Measurements from ENCODE around the gene CRYBA1. TPM values are rescaled to one million over a fixed set of nuclear protein-coding genes. Genes with fewer than 3 reads are reported as not detected.
A peak's percentile ranks its signal among the peaks of the same experiment; 100 is the strongest.

CRYBA1 gene
- total RNA-seq, 1 experiment from 2014 or later = not detected

GRCh38 chr17:29243792-29244191 lies 2.9 kb upstream of the CRYBA1 start:
- ChIA-PET CTCF (interaction anchor here (0.8 to 1.7 kb wide), 5 partner anchors 12 to 850 kb away, joined by 3 to 5 read pairs (median 3); no protein-coding TSS in a partner anchor), POLR2A (interaction anchor here (1.3 kb wide), 1 partner anchor 50 kb away, joined by 3 read pairs; the partner anchor contains the start of gene NUFIP2)

GRCh38 chr17:29245401-29245800 lies 1.3 kb upstream of the CRYBA1 start:
- Histone ChIP-seq H3K79me2 (ENCODE audit: insufficient read depth, low read length) (peaks cover 85% of the 10 kb centered on the region), H3K4me3 (replicated peaks in 1 of 2; ENCODE audit: low read depth in 1 of 2, low read length in 2 of 2) (no peak overlapping the region), H2AFZ (ENCODE audit: low read depth, low read length, poor library complexity, severe bottlenecking) (no peak overlapping the region), H3K9me2 (ENCODE audit: insufficient read depth) (no peaks in the 10 kb centered on the region), H3K4me2 (ENCODE audit: low read length) (no peak overlapping the region), H4K20me1 (ENCODE audit: insufficient read depth) (peaks cover 7% of the 10 kb centered on the region; the same call in 1 of the 2 replicates), H3K36me3 (ENCODE audit: control insufficient read depth in 1 of 2, insufficient read depth in 2 of 2, low read length in 2 of 2) (no peaks in the 10 kb centered on the region), H3K27ac (ENCODE audit: low read depth, low read length) (no peak overlapping the region), H3K9ac (ENCODE audit: low read length) (no peak overlapping the region), H3K4me1 (ENCODE audit: control insufficient read depth in 1 of 2, insufficient read depth in 2 of 2, low read length in 2 of 2) (peaks cover 20 to 30% of the 10 kb centered on the region in 2 experiments), H3K27me3 (ENCODE audit: insufficient read depth, low read length) (no peaks in the 10 kb centered on the region), H3K9me3 (ENCODE audit: control insufficient read depth in 1 of 2, insufficient read depth in 1 of 2, low read depth in 1 of 2, low read length in 2 of 2) (no peaks in the 10 kb centered on the region)
- RAD21 ChIA-PET (ENCODE audit: low non-redundant PET in 1 of 2, low total read pairs in 2 of 2, uncharacterized antibody in 2 of 2, unreplicated experiment in 2 of 2) = no interaction called here
- no peak for ATAC-seq
- intact Hi-C loops (cut with micrococcal nuclease) = no loop called here
- CTCF ChIA-PET = no interaction called here
- DNase-seq (ENCODE audit: low read depth, low spot score) = no peak
- no TSS peak for BruUV-seq (replicated peaks)
- POLR2A ChIA-PET = no interaction called here
- TF ChIP-seq YY1 (IDR thresholded peaks at IDR 0.05; ENCODE audit: extremely low read depth, insufficient replicate concordance, low read depth, low read length) (no peak), TCF7L2 (IDR thresholded peaks at IDR 0.05; ENCODE audit: borderline replicate concordance, extremely low read depth, insufficient read depth, insufficient read length) (no peak), POLR2A (IDR thresholded peaks at IDR 0.05; ENCODE audit: borderline replicate concordance, extremely low read depth, insufficient read depth, insufficient read length) (no peak), JUND (IDR thresholded peaks at IDR 0.05) (no peak), RAD21 (IDR thresholded peaks at IDR 0.05; ENCODE audit: low read depth) (no peak), SRF (IDR thresholded peaks at IDR 0.05; ENCODE audit: low read depth) (no peak), ZFX (IDR thresholded peaks at IDR 0.05) (no peak), ZBTB33 (IDR thresholded peaks at IDR 0.05; ENCODE audit: extremely low read depth, insufficient replicate concordance, low read length) (no peak), ZNF274 (IDR thresholded peaks at IDR 0.05; ENCODE audit: low read depth, low read length) (no peak)

More at GRCh38 chr17:29243792-29244191, 2.9 kb upstream of the CRYBA1 start:
- peaks cover 21 to 35% of the 10 kb centered on the region in 2 experiments for H3K4me1 ChIP-seq (ENCODE audit: control insufficient read depth in 1 of 2, insufficient read depth in 2 of 2, low read length in 2 of 2)
- peaks cover 0 to under 1% of the 10 kb centered on the region in 2 experiments; a peak in 1 of 4 replicates for H3K36me3 ChIP-seq (ENCODE audit: control insufficient read depth in 1 of 2, insufficient read depth in 2 of 2, low read length in 2 of 2)
- TF ChIP-seq EZH2phosphoT487 (IDR thresholded peaks at IDR 0.05; ENCODE audit: borderline replicate concordance) (no peak), RAD21 (IDR thresholded peaks at IDR 0.05; ENCODE audit: low read depth) (peak; percentile 26; the same call in 1 of the 2 replicates), JUND (IDR thresholded peaks at IDR 0.05) (no peak)
- TF ChIP-seq, protein P1, sequence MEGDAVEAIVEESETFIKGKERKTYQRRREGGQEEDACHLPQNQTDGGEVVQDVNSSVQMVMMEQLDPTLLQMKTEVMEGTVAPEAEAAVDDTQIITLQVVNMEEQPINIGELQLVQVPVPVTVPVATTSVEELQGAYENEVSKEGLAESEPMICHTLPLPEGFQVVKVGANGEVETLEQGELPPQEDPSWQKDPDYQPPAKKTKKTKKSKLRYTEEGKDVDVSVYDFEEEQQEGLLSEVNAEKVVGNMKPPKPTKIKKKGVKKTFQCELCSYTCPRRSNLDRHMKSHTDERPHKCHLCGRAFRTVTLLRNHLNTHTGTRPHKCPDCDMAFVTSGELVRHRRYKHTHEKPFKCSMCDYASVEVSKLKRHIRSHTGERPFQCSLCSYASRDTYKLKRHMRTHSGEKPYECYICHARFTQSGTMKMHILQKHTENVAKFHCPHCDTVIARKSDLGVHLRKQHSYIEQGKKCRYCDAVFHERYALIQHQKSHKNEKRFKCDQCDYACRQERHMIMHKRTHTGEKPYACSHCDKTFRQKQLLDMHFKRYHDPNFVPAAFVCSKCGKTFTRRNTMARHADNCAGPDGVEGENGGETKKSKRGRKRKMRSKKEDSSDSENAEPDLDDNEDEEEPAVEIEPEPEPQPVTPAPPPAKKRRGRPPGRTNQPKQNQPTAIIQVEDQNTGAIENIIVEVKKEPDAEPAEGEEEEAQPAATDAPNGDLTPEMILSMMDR (IDR thresholded peaks at IDR 0.05 in 2 of 3, conservative IDR thresholded peaks at IDR 0.05 in 1 of 3; ENCODE audit: borderline replicate concordance in 1 of 3, insufficient read depth in 1 of 3, low read depth in 2 of 3, low read length in 2 of 3) = peak; percentile 20 to 56 (median 43); a peak in 4 of 6 replicates
- no peaks in the 10 kb centered on the region for H3K27me3 ChIP-seq (ENCODE audit: insufficient read depth, low read length)
- peaks cover 80% of the 10 kb centered on the region for H3K79me2 ChIP-seq (ENCODE audit: insufficient read depth, low read length)
- H3K9me3 ChIP-seq (ENCODE audit: control insufficient read depth in 1 of 2, insufficient read depth in 1 of 2, low read depth in 1 of 2, low read length in 2 of 2) = no peaks in the 10 kb centered on the region
- peak; percentile 50; the same call in 1 of the 2 replicates for ATAC-seq
- no peak overlapping the region for H3K27ac ChIP-seq (ENCODE audit: low read depth, low read length)
- H3K9me2 ChIP-seq (ENCODE audit: insufficient read depth) = no peaks in the 10 kb centered on the region
- no peak overlapping the region for H3K4me3 ChIP-seq (replicated peaks in 1 of 2; ENCODE audit: low read depth in 1 of 2, low read length in 2 of 2)
- H2AFZ ChIP-seq (ENCODE audit: low read depth, low read length, poor library complexity, severe bottlenecking) = no peak overlapping the region
- no peak for DNase-seq (ENCODE audit: low read depth, low spot score)
- no TSS peak for BruUV-seq (replicated peaks)
- intact Hi-C loops (cut with micrococcal nuclease) = no loop called here
- no peak overlapping the region for H3K9ac ChIP-seq (ENCODE audit: low read length)
- RAD21 ChIA-PET (ENCODE audit: low non-redundant PET in 1 of 2, low total read pairs in 2 of 2, uncharacterized antibody in 2 of 2, unreplicated experiment in 2 of 2) = no interaction called here
- H4K20me1 ChIP-seq (ENCODE audit: insufficient read depth) = peaks cover 7% of the 10 kb centered on the region; the same call in 1 of the 2 replicates
- H3K4me2 ChIP-seq (ENCODE audit: low read length) = no peak overlapping the region
